Mesothelial cell of epicardium (in vitro differentiated cells): ENCODE data around the gene ARHGAP4. TPM values are rescaled to one million over a fixed set of nuclear protein-coding genes. Genes with fewer than 3 reads are reported as not detected.
A peak's percentile ranks its signal among the peaks of the same experiment; 100 is the strongest.

Experiments
- DNase-seq, 2 experiments: peaks; one replicate each; pipeline ENCODE4 v3.0.0; 2021; ENCODE audit warnings: low spot score in 2 of 2; ENCODE audit not compliant: unreplicated experiment in 2 of 2
- H3K27ac Mint-ChIP-seq: 2 replicates; pipeline ENCODE4 v1.8.0; 2021; ENCODE audit warnings: mixed read lengths
- H3K27me3 Mint-ChIP-seq: 2 replicates; pipeline ENCODE4 v1.8.0; 2021; ENCODE audit warnings: low read depth, mixed read lengths
- H3K36me3 Mint-ChIP-seq: 2 replicates; pipeline ENCODE4 v1.8.0; 2021; ENCODE audit warnings: mixed read lengths
- H3K4me1 Mint-ChIP-seq: 2 replicates; pipeline ENCODE4 v1.8.0; 2021; ENCODE audit warnings: mixed read lengths
- H3K4me3 Mint-ChIP-seq: 2 replicates; pipeline ENCODE4 v1.8.0; 2021; ENCODE audit warnings: mild to moderate bottlenecking, moderate library complexity, mixed read lengths
- H3K9me3 Mint-ChIP-seq: 2 replicates; pipeline ENCODE4 v1.8.0; 2021; ENCODE audit warnings: mixed read lengths
- CTCF ChIP-seq: fragments of 200-600 bp; sonication (generic); IDR thresholded peaks from one replicate; pipeline ENCODE4 v1.5.0; 2021; ENCODE audit warnings: antibody characterized with exemption; ENCODE audit not compliant: unreplicated experiment
- total RNA-seq: library from RNA; stranded (reverse); gene quantifications from 3 replicates; pipeline ENCODE4 v1.2.1, GENCODE V29; 2021

The ARHGAP4 gene
- total RNA-seq, 1 donor from 2014 or later = 62.8 TPM

DNA sequence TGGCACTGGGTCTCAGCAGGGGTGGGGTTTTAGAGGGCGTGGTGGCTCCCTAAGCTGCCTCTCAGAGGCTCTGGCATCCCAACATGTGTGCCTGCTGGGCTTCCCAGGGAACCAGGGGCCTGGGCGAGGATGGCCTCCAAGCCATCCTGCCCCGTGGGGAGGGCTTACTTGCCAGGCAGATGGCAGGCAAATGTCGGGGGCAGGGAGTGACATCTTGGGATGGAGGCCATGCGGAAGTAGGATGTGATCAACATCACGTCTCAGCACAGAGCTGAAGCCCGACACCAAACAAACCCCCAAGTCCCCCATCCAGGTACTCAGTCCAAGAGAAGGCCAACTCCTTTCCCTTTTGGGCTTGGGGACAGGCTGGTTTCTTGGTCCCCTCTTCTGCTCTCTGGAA is 44.8 kb downstream of the ARHGAP4 start:
- DNase-seq = no peak
- no peak for TF ChIP-seq CTCF
- Mint-ChIP-seq H3K4me1 (peaks cover 8% of the 10 kb centered on the region), H3K9me3 (peaks cover 6% of the 10 kb centered on the region), H3K27ac (no peak overlapping the region), H3K36me3 (no peaks in the 10 kb centered on the region), H3K4me3 (no peak overlapping the region), H3K27me3 (peaks cover 46% of the 10 kb centered on the region)

DNA sequence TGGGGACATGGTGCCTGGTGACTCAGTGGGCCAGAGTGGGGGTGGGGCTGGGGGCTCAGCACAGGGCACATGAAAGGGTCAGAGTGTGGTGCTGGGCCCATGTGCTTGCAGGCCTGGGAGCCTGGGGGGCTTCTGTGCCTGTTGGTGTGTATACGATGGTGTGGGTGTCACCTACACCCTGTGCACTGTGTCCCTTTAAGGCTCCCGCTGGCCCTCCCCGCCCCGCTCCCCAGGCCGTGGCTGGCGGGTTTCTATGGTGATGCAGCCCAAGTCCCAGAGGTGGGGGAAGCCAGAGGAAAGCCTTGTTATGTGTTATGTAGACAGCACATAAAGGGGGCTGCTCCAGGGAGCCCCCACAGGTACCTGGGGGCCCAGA is 45.6 kb downstream of the ARHGAP4 start:
- no peak overlapping the region for H3K4me3 Mint-ChIP-seq
- H3K36me3 Mint-ChIP-seq = no peaks in the 10 kb centered on the region
- H3K27ac Mint-ChIP-seq = no peak overlapping the region
- H3K27me3 Mint-ChIP-seq = peaks cover 45% of the 10 kb centered on the region
- peaks cover 8% of the 10 kb centered on the region for H3K9me3 Mint-ChIP-seq
- DNase-seq = no peak
- no peak for TF ChIP-seq CTCF
- peaks cover 8% of the 10 kb centered on the region for H3K4me1 Mint-ChIP-seq

DNA sequence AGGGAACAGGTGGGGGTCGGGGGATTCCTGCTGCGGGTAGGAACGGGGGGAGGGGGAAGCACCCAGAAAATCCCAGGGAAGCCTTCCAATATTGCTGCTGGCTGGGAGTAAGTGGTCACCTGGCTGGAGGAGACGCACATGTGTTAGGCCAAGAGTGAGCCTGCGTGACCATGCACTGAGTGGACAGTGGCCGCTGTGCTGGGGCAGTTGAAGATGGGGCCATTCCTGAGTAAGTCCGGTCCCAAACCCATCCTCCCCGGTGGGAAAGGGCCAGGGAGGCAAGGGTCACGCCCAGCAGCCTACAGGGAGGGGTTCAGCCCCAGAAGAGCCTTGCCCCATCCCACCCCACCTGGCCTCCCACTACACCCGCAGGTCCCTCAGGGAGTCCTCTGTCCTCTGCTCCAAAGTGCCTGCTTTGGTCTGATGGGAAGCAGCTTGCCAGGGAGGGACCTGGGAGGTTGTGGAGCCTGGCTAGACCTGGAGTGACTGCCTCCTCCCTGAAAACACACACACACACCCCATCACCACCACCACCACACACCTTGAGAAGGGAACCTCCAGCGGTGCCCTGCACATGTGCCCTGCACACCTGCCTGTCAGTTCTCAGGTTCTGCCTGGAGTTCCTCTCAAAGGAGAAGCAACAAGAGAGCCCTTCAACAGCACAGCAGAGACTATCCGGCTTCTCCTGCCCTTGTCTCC is 46.2 kb downstream of the ARHGAP4 start:
- no peak for DNase-seq
- TF ChIP-seq CTCF = no peak
- Mint-ChIP-seq H3K27me3 (peaks cover 39% of the 10 kb centered on the region), H3K36me3 (no peaks in the 10 kb centered on the region), H3K4me1 (peaks cover 8% of the 10 kb centered on the region), H3K9me3 (peaks cover 10% of the 10 kb centered on the region), H3K27ac (no peak overlapping the region), H3K4me3 (no peak overlapping the region)

DNA sequence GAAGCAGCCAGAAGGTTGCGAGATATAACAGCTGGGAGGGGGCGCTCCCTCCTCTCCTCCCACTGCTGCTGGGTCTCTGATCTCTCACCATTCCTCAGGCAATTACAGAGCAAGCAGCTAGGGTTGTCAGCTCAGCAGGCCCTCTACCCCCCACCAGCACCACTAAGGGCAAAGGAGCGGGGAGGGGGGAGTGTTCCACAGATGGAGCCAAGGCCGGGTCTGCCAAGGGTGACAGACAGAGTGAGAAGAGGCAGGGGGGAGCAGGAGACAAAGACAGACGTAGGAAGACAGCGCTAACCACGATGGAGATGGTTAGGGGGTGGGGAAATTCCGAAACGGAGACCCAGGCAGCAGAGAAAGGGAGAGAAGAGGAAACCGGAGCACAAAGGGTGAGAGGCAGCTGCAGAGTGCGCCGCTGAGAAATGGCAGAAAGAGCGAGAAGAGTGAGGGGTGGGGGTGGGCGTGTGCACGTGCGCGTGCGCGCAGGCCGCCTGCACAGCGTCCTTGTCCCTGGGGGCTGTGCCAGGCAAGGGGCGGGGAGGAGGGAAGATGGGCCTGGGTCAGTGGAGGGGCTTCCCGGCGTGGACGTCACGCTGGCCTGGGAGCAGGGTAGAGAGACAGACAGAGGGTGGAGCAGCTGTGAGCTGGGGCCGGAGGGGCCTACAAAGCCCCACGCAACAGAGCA is 47.0 kb downstream of the ARHGAP4 start:
- Mint-ChIP-seq H3K27ac (no peak overlapping the region), H3K4me1 (peaks cover 8% of the 10 kb centered on the region), H3K27me3 (peaks cover 33% of the 10 kb centered on the region), H3K4me3 (peak overlapping the region; percentile 51), H3K9me3 (peaks cover 10% of the 10 kb centered on the region), H3K36me3 (peaks cover 2% of the 10 kb centered on the region)
- TF ChIP-seq CTCF = no peak
- no peak for DNase-seq

- no peak for TF ChIP-seq CTCF
- H3K27ac Mint-ChIP-seq = no peak overlapping the region
- H3K4me1 Mint-ChIP-seq = peaks cover 8% of the 10 kb centered on the region
- no peak for DNase-seq
- no peak overlapping the region for H3K4me3 Mint-ChIP-seq
- peaks cover 10% of the 10 kb centered on the region for H3K9me3 Mint-ChIP-seq
- peaks cover 2% of the 10 kb centered on the region for H3K36me3 Mint-ChIP-seq
- H3K27me3 Mint-ChIP-seq = peaks cover 27% of the 10 kb centered on the region
These were observed 47.7 kb downstream of the ARHGAP4 start for GRCh38 chrX:153878345-153878744.
